CD14-positive monocyte (primary cell): Measurements from ENCODE around the gene MEIS2. TPM values are rescaled to one million over a fixed set of nuclear protein-coding genes. Genes with fewer than 3 reads are reported as not detected.

ENCODE experiments used
- DNase-seq, 3 donors: peaks; one replicate each; pipeline ENCODE4 v3.0.0-alpha.2; 2011 to 2022
- H2AFZ ChIP-seq: 2 replicates; pipeline ENCODE4 v1.6.0; 2012; ENCODE audit warnings: mild to moderate bottlenecking, low read depth, low read length, inconsistent platforms; ENCODE audit not compliant: insufficient read depth, poor library complexity, severe bottlenecking
- H3K27ac ChIP-seq, 2 donors: 1 replicate in 1 of 2; 2 replicates in 1 of 2; pipeline ENCODE4 v1.5.1; 2012 to 2013; ENCODE audit warnings: low read length in 2 of 2, control low read depth in 1 of 2, inconsistent platforms in 1 of 2, low read depth in 1 of 2, mild to moderate bottlenecking in 1 of 2
- H3K27me3 ChIP-seq, 2 donors: one replicate each; pipeline versions ENCODE4 v1.6.0 to v1.6.1; 2011 to 2013; ENCODE audit warnings: low read length in 2 of 2; ENCODE audit not compliant: control insufficient read depth in 2 of 2, insufficient read depth in 2 of 2
- H3K36me3 ChIP-seq, 2 donors: replicated peaks in 1 of 2; 1 replicate in 1 of 2; 2 replicates in 1 of 2; pipeline versions ENCODE4 v1.5.1 to v1.6.1; 2012 to 2013; ENCODE audit warnings: low read length in 2 of 2, control low read depth in 1 of 2, inconsistent platforms in 1 of 2, mild to moderate bottlenecking in 1 of 2; ENCODE audit not compliant: insufficient read depth in 2 of 2, control insufficient read depth in 1 of 2
- H3K4me1 ChIP-seq, 2 donors: 1 replicate in 1 of 2; 2 replicates in 1 of 2; pipeline versions ENCODE4 v1.5.1 to v1.6.1; 2012 to 2013; ENCODE audit warnings: low read length in 2 of 2, control low read depth in 1 of 2, inconsistent platforms in 1 of 2, mild to moderate bottlenecking in 1 of 2, moderate library complexity in 1 of 2; ENCODE audit not compliant: insufficient read depth in 2 of 2, control insufficient read depth in 1 of 2
- H3K4me2 ChIP-seq: replicated peaks from 2 replicates; pipeline ENCODE3; 2012; ENCODE audit warnings: low read length, moderate library complexity, mild to moderate bottlenecking; ENCODE audit not compliant: poor library complexity, severe bottlenecking; ENCODE audit errors: extremely low read depth
- H3K4me3 ChIP-seq, 3 experiments: fragments of 200-600 bp in 1 of 3; sonication (generic) in 1 of 3; replicated peaks in 1 of 3; 1 replicate in 2 of 3; 2 replicates in 1 of 3; pipeline ENCODE4 v1.5.1; 2011 to 2013; ENCODE audit warnings: low read length in 3 of 3, mild to moderate bottlenecking in 3 of 3, control low read depth in 2 of 3, low read depth in 2 of 3, inconsistent platforms in 1 of 3, moderate library complexity in 1 of 3
- H3K79me2 ChIP-seq: 2 replicates; pipeline ENCODE4 v1.6.0; 2012; ENCODE audit warnings: mild to moderate bottlenecking, control low read depth, inconsistent platforms, low read length, moderate library complexity; ENCODE audit not compliant: insufficient read depth
- H3K9ac ChIP-seq: 2 replicates; pipeline ENCODE4 v1.6.0; 2017; ENCODE audit warnings: low read length, mild to moderate bottlenecking; ENCODE audit not compliant: insufficient read depth, poor library complexity, severe bottlenecking
- H3K9me3 ChIP-seq, 2 donors: replicated peaks in 1 of 2; 1 replicate in 1 of 2; 2 replicates in 1 of 2; pipeline versions ENCODE4 v1.5.1 to v1.6.1; 2012 to 2013; ENCODE audit warnings: low read length in 2 of 2, control low read depth in 1 of 2; ENCODE audit not compliant: control insufficient read depth in 1 of 2, insufficient read depth in 1 of 2
- H4K20me1 ChIP-seq: 2 replicates; pipeline ENCODE4 v1.6.0; 2012; ENCODE audit warnings: mild to moderate bottlenecking, low read length, control low read depth, moderate library complexity; ENCODE audit not compliant: insufficient read depth
- H3K27ac Mint-ChIP-seq, 7 donors: one replicate each; pipeline ENCODE4 v1.8.0; 2020; ENCODE audit warnings: mild to moderate bottlenecking in 7 of 7, mixed read lengths in 7 of 7, moderate library complexity in 6 of 7, inconsistent platforms in 2 of 7
- H3K27me3 Mint-ChIP-seq, 3 donors: one replicate each; pipeline ENCODE4 v1.8.0; 2021 to 2022; ENCODE audit warnings: low read depth in 3 of 3, mild to moderate bottlenecking in 3 of 3, mixed read lengths in 3 of 3, moderate library complexity in 3 of 3, inconsistent platforms in 1 of 3
- H3K36me3 Mint-ChIP-seq, 2 donors: one replicate each; pipeline ENCODE4 v1.8.0; 2020; ENCODE audit warnings: mixed read lengths in 2 of 2, inconsistent platforms in 1 of 2, mild to moderate bottlenecking in 1 of 2
- H3K4me1 Mint-ChIP-seq: one replicate; pipeline ENCODE4 v1.8.0; 2020; ENCODE audit warnings: mild to moderate bottlenecking, mixed read lengths
- H3K4me3 Mint-ChIP-seq, 2 donors: one replicate each; pipeline ENCODE4 v1.8.0; 2020; ENCODE audit warnings: mild to moderate bottlenecking in 2 of 2, mixed read lengths in 2 of 2, moderate library complexity in 1 of 2
- H3K9me3 Mint-ChIP-seq, 7 donors: one replicate each; pipeline ENCODE4 v1.8.0; 2020 to 2022; ENCODE audit warnings: mixed read lengths in 7 of 7, mild to moderate bottlenecking in 6 of 7, moderate library complexity in 6 of 7, inconsistent platforms in 2 of 7
- CTCF ChIP-seq: fragments of 200-600 bp; IDR thresholded peaks from one replicate; pipeline ENCODE4 v1.8.0; 2022; ENCODE audit warnings: antibody characterized with exemption, mild to moderate bottlenecking
- WGBS: methylation state at CpG from one replicate; pipeline ENCODE4 v1.1.5; 2013; ENCODE audit warnings: missing lambda C conversion rate; ENCODE audit not compliant: insufficient coverage; 5-methylcytosine and 5-hydroxymethylcytosine counted together
- intact Hi-C, 2 donors: fragments of 100-400 bp; cut with micrococcal nuclease; formaldehyde crosslinking; loops; one replicate each; pipeline versions ENCODE4 v1.15.0 to v1.15.1; 2023
- polyA plus RNA-seq, 3 donors: library from polyadenylated mRNA; depleted of rRNA in 1 of 3; unstranded in 2 of 3; stranded (reverse) in 1 of 3; fragments of 300-500 nt in 2 of 3; fragments of >200 nt in 1 of 3; fragmentation: Illumina TruSeq in 2 of 3; gene quantifications; 1 replicate in 2 of 3; 2 replicates in 1 of 3; pipeline ENCODE4 v1.2.3, GENCODE V29; 2012 to 2021

The MEIS2 gene
- polyA plus RNA-seq, 3 donors: not detected

GRCh38 chr15:37004373-37004869, 95.9 kb downstream of the MEIS2 start:
- no peaks in the 10 kb centered on the region for H3K27me3 Mint-ChIP-seq
- Histone ChIP-seq H3K4me1 (no peaks in the 10 kb centered on the region), H3K9ac (no peak overlapping the region), H3K27me3 (no peaks in the 10 kb centered on the region), H2AFZ (no peak overlapping the region), H3K4me2 (no peak overlapping the region), H3K4me3 (no peak overlapping the region), H3K9me3 (peaks cover 0 to 11% of the 10 kb centered on the region in 2 donors), H3K36me3 (no peaks in the 10 kb centered on the region), H4K20me1 (no peaks in the 10 kb centered on the region), H3K27ac (no peak overlapping the region), H3K79me2 (no peaks in the 10 kb centered on the region)
- no peak overlapping the region for H3K27ac Mint-ChIP-seq
- whole genome bisulfite sequencing: 74% methylated on average over 4 of the region's 4 CpGs
- H3K36me3 Mint-ChIP-seq: no peaks in the 10 kb centered on the region
- H3K4me1 Mint-ChIP-seq: no peaks in the 10 kb centered on the region
- no peak for DNase-seq
- no peak overlapping the region for H3K4me3 Mint-ChIP-seq
- H3K9me3 Mint-ChIP-seq: peaks cover 3 to 14% (median 5%) of the 10 kb centered on the region in 7 donors
- intact Hi-C loops: no loop called here
- TF ChIP-seq CTCF: no peak

- H3K79me2 ChIP-seq: no peaks in the 10 kb centered on the region
- Mint-ChIP-seq H3K27me3 (no peaks in the 10 kb centered on the region), H3K36me3 (no peaks in the 10 kb centered on the region), H3K27ac (no peak overlapping the region), H3K4me3 (no peak overlapping the region), H3K4me1 (no peaks in the 10 kb centered on the region), H3K9me3 (peaks cover 5 to 23% (median 11%) of the 10 kb centered on the region in 7 donors)
- H3K9me3 ChIP-seq: peaks cover 4 to 8% of the 10 kb centered on the region in 2 donors
- intact Hi-C loops: no loop called here
- H4K20me1 ChIP-seq: no peaks in the 10 kb centered on the region
- no peak for TF ChIP-seq CTCF
- no peak overlapping the region for H3K9ac ChIP-seq
- no peak overlapping the region for H2AFZ ChIP-seq
- no peaks in the 10 kb centered on the region for H3K27me3 ChIP-seq
- H3K4me2 ChIP-seq: no peak overlapping the region
- H3K27ac ChIP-seq: no peak overlapping the region
- no peaks in the 10 kb centered on the region for H3K4me1 ChIP-seq
- DNase-seq: no peak
- WGBS: 85% methylated on average over 2 of the region's 4 CpGs
- H3K4me3 ChIP-seq: no peak overlapping the region
- H3K36me3 ChIP-seq: no peaks in the 10 kb centered on the region
Observed at GRCh38 chr15:37002041-37002672, 98.2 kb downstream of the MEIS2 start.
